Lung (tissue), 12 donors: ENCODE data around the gene MGAT3. TPM values are rescaled to one million over a fixed set of nuclear protein-coding genes. Genes with fewer than 3 reads are reported as not detected.
"Not testable (repeated sequence)": the region's sequence is repeated elsewhere in the genome, so short reads cannot be mapped to it uniquely, and the experiment has no call there.

Source experiments
- ATAC-seq: fragments of 200-7000 bp; cut with Tn5 transposase; one replicate; pipeline ENCODE4 v1.9.1; 2020; ENCODE audit warnings: moderate number of reproducible peaks; ENCODE audit not compliant: insufficient read depth, low FRiP score
- DNase-seq, 3 donors: peaks; one replicate each; pipeline ENCODE4 v3.0.0-alpha.2; 2013 to 2017
- H3K27ac ChIP-seq, 2 donors: one replicate each; pipeline ENCODE4 v1.5.1; 2013; ENCODE audit warnings: mild to moderate bottlenecking in 2 of 2, moderate library complexity in 2 of 2, control low read depth in 1 of 2, inconsistent platforms in 1 of 2, low read depth in 1 of 2, low read length in 1 of 2
- H3K27me3 ChIP-seq, 3 donors: one replicate each; pipeline ENCODE4 v1.5.1; 2013; ENCODE audit warnings: low read length in 2 of 3; ENCODE audit not compliant: control insufficient read depth in 3 of 3, insufficient read depth in 3 of 3
- H3K36me3 ChIP-seq, 4 donors: one replicate each; pipeline ENCODE4 v1.5.1; 2013; ENCODE audit warnings: low read length in 4 of 4, mild to moderate bottlenecking in 1 of 4, moderate library complexity in 1 of 4; ENCODE audit not compliant: control insufficient read depth in 4 of 4, insufficient read depth in 4 of 4
- H3K4me1 ChIP-seq, 5 donors: one replicate each; pipeline ENCODE4 v1.5.1; 2013; ENCODE audit warnings: low read length in 5 of 5, mild to moderate bottlenecking in 2 of 5, moderate library complexity in 1 of 5; ENCODE audit not compliant: control insufficient read depth in 5 of 5, insufficient read depth in 5 of 5
- H3K4me3 ChIP-seq: one replicate; pipeline ENCODE4 v1.5.1; 2013; ENCODE audit warnings: mild to moderate bottlenecking, control low read depth, moderate library complexity
- H3K9ac ChIP-seq, 2 donors: one replicate each; pipeline ENCODE4 v1.5.1; 2013; ENCODE audit warnings: low read length in 2 of 2, control low read depth in 1 of 2; ENCODE audit not compliant: insufficient read depth in 1 of 2
- H3K9me3 ChIP-seq, 4 donors: one replicate each; pipeline ENCODE4 v1.5.1; 2013; ENCODE audit warnings: low read length in 3 of 4, mild to moderate bottlenecking in 1 of 4, moderate library complexity in 1 of 4; ENCODE audit not compliant: control insufficient read depth in 4 of 4, insufficient read depth in 3 of 4
- CTCF ChIP-seq: IDR thresholded peaks from 2 replicates; pipeline ENCODE4 v1.5.1; 2012; ENCODE audit warnings: mild to moderate bottlenecking; ENCODE audit errors: control extremely low read depth, extremely low read depth
- WGBS, 2 donors: extraction: QIAGEN DNeasy Blood & Tissue Kit; methylation state at CpG; one replicate each; pipeline ENCODE4 v1.1.7; 2013; 5-methylcytosine and 5-hydroxymethylcytosine counted together
- polyA plus RNA-seq, 2 donors: library from polyadenylated mRNA; stranded (reverse); fragments of 200-250 nt; gene quantifications; one replicate each; pipeline ENCODE4 v1.2.1, GENCODE V29; 2013
- total RNA-seq, 2 donors: library from RNA; depleted of rRNA in 1 of 2; stranded (reverse); fragments of >200 nt in 1 of 2; gene quantifications; one replicate each; pipeline ENCODE4 v1.2.1, GENCODE V29; 2014 to 2021
- donor health status: control.
- donor health status: control.
- donor health status: Bipolar disorder and iron deficiency.
- donor health status: healthy.
- donor health status: DM: yes; HTN: yes; CAD: no.

The MGAT3 gene
- total and polyA plus RNA-seq, 4 donors = 5.6 to 19.4 (median 5.9) TPM

- 0% methylated on average over 75 to 86 of the region's 86 CpGs for WGBS, 2 donors
- peaks cover 0 to 48% (median 20%) of the 10 kb centered on the region in 5 donors for H3K4me1 ChIP-seq
- peak within 1 kb of the TSS; percentile 76 to 84 for H3K9ac ChIP-seq
- ATAC-seq (peak; percentile 68), DNase-seq (peak; percentile 77 to 100 (median 82))
- no peak for TF ChIP-seq CTCF
- H3K9me3 ChIP-seq = no peaks in the 10 kb centered on the region
- no peaks in the 10 kb centered on the region for H3K27me3 ChIP-seq
- peak within 1 kb of the TSS; percentile 99 to 100 for H3K27ac ChIP-seq
- H3K36me3 ChIP-seq = peaks cover 6 to 48% (median 39%) of the 10 kb centered on the region in 4 donors
- peak within 1 kb of the TSS; percentile 97 for H3K4me3 ChIP-seq
Measured at GRCh38 chr22:39520226-39521105, 63.7 kb downstream of the MGAT3 start, which contains the start of gene ATF4. ATF4 (plus strand) TSS chr22:39520562; CDS start chr22:39521446, 884 bp downstream.

- H3K9me3 ChIP-seq, H3K27me3 ChIP-seq, ATAC-seq, DNase-seq: not testable (repeated sequence)
- Histone ChIP-seq H3K36me3 (peaks cover 6 to 46% (median 35%) of the 10 kb centered on the region in 4 donors), H3K27ac (peak overlapping the region; percentile 99 to 100), H3K4me1 (peaks cover 0 to 48% (median 20%) of the 10 kb centered on the region in 5 donors), H3K4me3 (peak overlapping the region; percentile 97), H3K9ac (peak overlapping the region; percentile 53 to 76)
- WGBS, 2 donors = 2 to 6% methylated on average over 28 of the region's 28 CpGs
Measured at GRCh38 chr22:39521106-39521885, 64.5 kb downstream of the MGAT3 start.

GRCh38 chr22:39522091-39522490, 65.3 kb downstream of the MGAT3 start:
- WGBS, 2 donors = 11 to 26% methylated on average over 3 to 5 of the region's 5 CpGs
- DNase-seq, H3K9me3 ChIP-seq, H3K27me3 ChIP-seq, ATAC-seq: not testable (repeated sequence)
- peak overlapping the region in 1 of 2 donors; percentile 15 for H3K27ac ChIP-seq
- H3K4me3 ChIP-seq = peak overlapping the region; percentile 97
- peaks cover 0 to 48% (median 20%) of the 10 kb centered on the region in 5 donors for H3K4me1 ChIP-seq
- H3K9ac ChIP-seq = peak overlapping the region in 1 of 2 donors; percentile 53
- H3K36me3 ChIP-seq = peaks cover 6 to 46% (median 35%) of the 10 kb centered on the region in 4 donors

- peak overlapping the region; percentile 1 for H3K4me3 ChIP-seq
- ATAC-seq = no peak
- peak overlapping the region; percentile 18 to 27 for H3K27ac ChIP-seq
- H3K9me3 ChIP-seq = no peaks in the 10 kb centered on the region
- H3K9ac ChIP-seq = peak overlapping the region in 1 of 2 donors; percentile 20
- TF ChIP-seq CTCF = no peak
- peaks cover 6 to 46% (median 34%) of the 10 kb centered on the region in 4 donors for H3K36me3 ChIP-seq
- WGBS, 2 donors = 18 to 31% methylated on average over 14 of the region's 14 CpGs
- peak in 1 of 3 donors; percentile 17 for DNase-seq
- H3K27me3 ChIP-seq = no peaks in the 10 kb centered on the region
- peaks cover 0 to 51% (median 22%) of the 10 kb centered on the region in 5 donors for H3K4me1 ChIP-seq
Measured at GRCh38 chr22:39522567-39523300, 65.9 kb downstream of the MGAT3 start.
